GM15510 (cell line): Measurements from ENCODE around the gene STYX.

Experiments used
- POLR2A ChIP-seq: IDR thresholded peaks from 3 replicates; pipeline ENCODE4 v1.6.1; 2011; ENCODE audit warnings: borderline replicate concordance; ENCODE audit not compliant: insufficient read length; ENCODE audit errors: extremely low read depth

STYX gene

DNA sequence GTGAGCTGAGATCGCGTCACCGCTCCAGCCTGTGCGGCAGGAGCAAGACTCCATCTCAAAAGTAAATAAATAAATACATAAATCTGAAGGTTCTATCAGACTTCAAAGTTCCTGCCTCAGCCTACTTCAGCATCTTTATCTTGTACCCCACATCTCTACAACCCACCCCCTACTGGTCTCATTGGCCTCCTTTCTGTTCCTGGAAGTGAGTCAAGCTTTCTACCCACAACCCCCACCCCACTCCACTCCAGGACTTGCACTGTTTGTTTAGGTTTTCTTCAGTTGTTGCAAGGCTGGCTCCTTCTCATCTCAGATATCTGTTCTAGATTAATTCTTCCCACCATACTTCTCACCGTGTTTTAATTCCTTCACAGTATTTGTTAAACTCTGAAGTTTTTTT is 23.7 kb upstream of the STYX start:
- TF ChIP-seq POLR2A = no peak

DNA sequence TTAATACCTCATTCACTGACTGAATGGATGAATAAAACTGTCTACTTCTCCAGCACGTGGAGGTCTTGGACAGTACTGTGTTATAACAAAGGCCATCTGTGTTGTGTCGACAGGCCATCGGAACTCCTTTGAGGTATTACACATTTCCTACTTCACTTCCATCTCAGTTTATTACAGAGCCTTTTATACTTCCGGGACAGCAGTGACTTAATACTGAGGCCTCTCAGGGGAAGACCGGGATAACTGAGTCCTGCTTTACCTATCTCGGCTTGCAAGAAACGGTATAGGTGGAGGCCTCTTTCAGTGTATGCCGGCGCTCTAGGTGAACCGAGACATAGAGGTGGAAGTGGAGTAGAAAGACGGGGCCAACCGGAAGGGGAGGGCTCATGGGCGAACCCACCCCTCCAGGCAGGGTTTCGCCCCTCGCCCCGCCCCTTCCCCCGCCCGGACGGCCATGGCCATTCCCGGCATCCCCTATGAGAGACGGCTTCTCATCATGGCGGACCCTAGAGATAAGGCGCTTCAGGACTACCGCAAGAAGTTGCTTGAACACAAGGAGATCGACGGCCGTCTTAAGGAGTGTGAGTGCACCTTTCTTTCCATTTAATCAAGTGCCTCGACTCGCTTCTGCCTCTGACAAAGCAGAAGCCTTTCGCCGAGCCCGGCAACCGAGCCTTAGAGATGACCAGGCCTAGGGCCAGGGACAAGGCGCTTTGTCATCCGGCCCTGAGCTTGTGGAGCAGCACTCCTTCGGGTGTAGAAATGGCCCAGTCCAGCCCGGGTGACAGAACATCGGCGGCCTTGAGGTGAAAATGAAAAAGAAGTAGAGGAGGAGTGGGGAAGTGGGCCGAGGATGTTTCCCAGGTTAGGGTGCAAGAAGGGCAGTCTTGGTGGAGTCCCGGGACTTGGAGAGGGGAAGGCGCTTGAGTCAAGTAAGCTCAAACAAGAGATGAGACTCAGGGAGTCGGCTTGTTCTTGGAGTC is 23.0 kb upstream of the STYX start, which contains the start of gene PSMC6:
Gene PSMC6 (plus strand): TSS at position 477 of the 983 bp plus-strand sequence. CDS start 20 bp downstream, at position 497.
- peak; percentile 84 for TF ChIP-seq POLR2A

DNA sequence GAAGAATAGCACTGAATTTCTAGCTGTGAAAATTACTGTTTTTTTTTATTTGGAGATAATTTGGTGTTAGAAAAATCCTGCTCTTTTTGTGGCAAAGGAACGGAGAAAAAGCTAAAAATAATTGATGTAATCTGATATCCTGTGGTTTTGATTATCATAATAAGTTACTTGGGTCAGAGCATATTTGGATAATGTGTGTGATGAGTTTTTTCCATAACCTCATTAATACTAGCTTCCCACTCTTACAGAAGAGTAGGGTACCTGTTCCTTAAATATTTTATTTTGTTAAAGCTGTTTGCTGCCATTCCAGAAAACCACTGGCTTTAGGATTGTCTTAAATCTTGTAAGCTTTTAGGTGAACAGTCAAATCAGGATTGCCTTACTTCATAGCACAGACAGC is 18.3 kb upstream of the STYX start:
- TF ChIP-seq POLR2A = no peak

GRCh38 chr14:52716155-52716554 is 13.8 kb upstream of the STYX start:
- TF ChIP-seq POLR2A = no peak

GRCh38 chr14:52723514-52724359 is 6.2 kb upstream of the STYX start:
- TF ChIP-seq POLR2A = no peak

DNA sequence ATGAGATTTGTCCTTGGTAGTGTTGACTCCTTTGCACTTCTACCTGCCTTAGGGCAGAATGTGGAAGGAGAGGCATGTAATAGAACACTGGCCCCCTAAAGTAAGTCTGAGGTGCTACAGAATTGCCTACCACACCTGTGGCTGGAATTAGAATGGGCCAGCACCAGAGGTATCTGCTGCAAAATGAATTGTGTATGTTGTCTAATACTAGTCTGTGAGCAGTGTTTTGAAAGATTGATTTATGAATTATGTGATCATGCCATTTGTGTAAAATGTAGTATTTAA is 5.7 kb upstream of the STYX start:
- no peak for TF ChIP-seq POLR2A

DNA sequence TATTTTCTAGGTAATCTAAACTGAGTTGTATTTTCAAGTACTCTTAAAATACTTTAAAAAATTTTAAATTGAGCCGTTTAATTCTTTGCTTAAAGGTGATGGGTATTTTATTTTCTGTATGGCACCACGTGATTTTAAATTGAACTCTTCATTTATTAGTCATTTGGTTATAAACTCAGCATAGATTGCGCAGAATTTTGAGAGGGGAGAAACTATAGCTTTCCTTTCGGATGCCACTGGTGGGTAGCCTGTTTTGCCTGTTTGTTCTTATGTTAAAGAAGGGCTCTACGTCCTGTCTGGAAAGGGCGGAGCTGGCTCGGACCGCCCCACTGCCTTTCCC is 411 bp upstream of the STYX start:
- no peak for TF ChIP-seq POLR2A

DNA sequence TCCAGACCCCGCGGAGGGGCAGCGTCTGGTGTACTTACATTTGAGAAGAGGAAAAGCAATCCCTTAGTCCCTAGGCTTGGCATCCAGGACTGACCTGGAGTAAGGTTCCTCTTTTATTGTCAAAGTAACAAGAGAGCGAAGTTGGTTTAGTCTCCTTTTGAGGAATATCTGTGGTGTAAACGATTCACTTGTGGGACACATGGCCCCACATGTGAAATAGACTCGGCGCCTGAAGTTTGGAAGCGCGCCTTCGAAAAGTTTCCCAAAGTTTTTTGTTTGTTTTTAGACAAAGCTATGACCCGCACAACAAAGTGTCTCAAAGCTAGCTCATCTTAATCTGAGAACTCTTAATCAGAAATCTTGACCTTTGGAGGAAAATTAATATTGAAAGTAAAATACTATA is 744 bp downstream of the STYX start:
- no peak for TF ChIP-seq POLR2A

DNA sequence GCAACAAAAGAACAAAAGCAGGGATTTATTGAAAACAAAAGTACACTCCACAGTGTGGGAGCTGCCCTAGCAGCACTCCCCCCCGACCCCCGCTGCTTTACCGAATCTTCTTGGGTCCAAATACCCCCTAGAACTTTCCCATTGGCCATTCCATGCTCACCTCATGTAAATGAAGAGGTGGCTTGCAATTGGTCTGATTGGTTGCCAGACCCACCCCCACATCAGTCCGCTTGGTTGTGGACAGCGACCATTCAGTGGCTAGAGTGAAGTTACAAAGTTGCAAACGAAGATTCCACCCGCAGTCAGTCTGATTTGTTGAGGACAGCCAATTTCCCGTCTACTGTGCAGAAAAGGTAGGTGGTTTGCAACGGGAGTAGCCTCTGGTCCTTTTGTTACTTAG is 3.9 kb downstream of the STYX start:
- no peak for TF ChIP-seq POLR2A

GRCh38 chr14:52735921-52736489 is 6.0 kb downstream of the STYX start:
- no peak for TF ChIP-seq POLR2A

GRCh38 chr14:52738409-52738808 is 8.4 kb downstream of the STYX start:
- no peak for TF ChIP-seq POLR2A

GRCh38 chr14:52740751-52741150 is 10.8 kb downstream of the STYX start:
- no peak for TF ChIP-seq POLR2A

DNA sequence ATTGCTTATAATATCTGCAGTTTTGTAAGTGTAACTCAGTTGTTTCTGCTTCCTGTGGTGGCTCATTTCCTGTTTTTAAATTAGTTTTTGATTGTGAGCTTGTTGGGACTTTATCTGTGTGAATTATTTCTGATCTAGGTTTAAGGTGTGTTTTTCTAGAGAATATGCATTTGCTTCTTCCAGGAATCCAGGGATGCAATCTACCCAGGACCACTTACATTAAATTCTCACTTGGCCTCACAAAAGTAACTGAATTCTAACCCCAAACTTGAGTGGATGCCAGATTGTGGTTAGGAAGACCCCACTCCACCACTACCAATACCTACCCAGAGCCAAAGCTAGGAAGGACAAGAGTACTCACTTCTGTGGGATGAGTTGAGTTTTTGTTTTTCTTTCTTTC is 11.9 kb downstream of the STYX start:
- no peak for TF ChIP-seq POLR2A

DNA sequence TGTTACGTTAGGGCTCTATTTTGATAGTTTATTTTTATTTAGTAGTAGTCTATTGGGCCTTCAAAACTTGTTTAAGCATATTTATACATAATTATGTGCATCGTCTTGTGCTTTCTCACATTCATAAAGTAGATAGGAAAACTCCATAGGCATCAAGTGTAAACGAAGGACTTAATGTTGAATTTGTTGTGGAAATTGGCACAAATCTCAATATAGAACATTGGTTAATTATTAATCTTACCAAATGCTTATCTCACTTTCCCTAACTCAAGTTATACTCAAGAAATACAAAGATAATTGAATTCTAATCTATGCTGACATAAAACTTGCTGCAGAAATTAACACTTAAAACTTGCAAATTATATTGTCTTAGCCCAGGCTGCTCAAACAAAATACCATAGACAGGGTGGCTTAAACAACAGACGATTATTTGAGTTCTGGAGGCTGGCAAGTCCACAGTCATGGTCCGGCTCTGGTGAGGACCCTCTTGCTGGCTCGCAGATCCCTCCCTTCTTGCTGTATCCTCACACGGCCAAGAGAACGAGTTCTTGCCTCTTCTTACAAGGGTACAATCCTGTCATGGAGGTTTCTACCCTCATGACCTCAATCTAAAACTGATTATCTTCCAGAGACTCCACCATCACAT is 18.8 kb downstream of the STYX start:
- no peak for TF ChIP-seq POLR2A

GRCh38 chr14:52755607-52756316 is 25.8 kb downstream of the STYX start:
- TF ChIP-seq POLR2A = no peak

DNA sequence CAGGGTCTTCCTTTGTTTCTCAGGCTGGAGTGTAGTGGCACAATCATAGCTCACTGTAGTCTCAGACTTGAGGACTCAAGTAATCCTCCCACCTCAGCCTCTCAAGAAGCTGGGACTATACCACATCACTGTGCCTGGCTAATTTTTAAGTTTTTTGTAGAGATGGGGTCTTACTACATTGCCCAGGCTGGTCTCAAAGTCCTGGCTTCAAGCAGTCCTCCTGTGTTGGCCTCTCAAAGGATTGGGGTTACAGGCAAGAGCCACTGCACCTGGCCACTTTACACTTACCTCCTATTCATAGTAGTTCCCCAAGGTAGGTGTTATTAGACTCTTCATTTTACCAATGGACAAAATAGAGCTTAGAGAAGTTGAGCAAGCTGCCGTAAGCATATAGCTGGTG is 29.2 kb downstream of the STYX start:
- TF ChIP-seq POLR2A = no peak
